Measurements from ENCODE around the gene NDST3. TPM values are rescaled to one million over a fixed set of nuclear protein-coding genes. Genes with fewer than 3 reads are reported as not detected.

NDST3 gene
- total RNA-seq, 1 experiment from 2014 or later = 0.70 TPM

DNA sequence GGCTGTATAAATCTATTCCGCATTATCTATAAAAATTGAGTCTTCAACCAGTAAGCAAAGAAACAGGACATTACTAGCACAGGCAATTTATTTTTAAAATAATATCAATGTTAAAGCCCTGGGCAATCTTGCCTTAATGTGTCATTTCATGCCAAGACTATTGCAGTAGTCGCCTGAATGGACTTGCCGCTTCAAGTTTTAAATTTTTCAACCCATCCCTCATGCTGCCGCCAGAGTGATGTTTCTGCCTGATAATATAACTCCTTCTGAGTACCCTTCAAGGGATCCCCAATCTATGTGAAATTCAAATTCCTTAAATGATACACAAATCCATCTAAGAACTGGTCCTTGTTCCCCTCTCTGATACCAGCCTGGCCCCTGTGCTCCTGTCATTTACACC, 251.6 kb downstream of the NDST3 start:
- Histone ChIP-seq H3K4me1 (ENCODE audit: insufficient read depth, low read length) (no peaks in the 10 kb centered on the region), H2BK5ac (ENCODE audit: insufficient read length, low read length) (no peak overlapping the region), H3K14ac (ENCODE audit: insufficient read depth, low read length) (no peak overlapping the region), H3K4ac (ENCODE audit: low read depth, low read length) (no peak overlapping the region), H3K4me2 (ENCODE audit: insufficient read depth, insufficient read length, low read length) (no peak overlapping the region), H3T11ph (ENCODE audit: low read length) (no peak overlapping the region), H3K23ac (ENCODE audit: insufficient read length, low read depth, low read length) (no peak overlapping the region), H2BK20ac (ENCODE audit: low read depth, low read length, poor library complexity, severe bottlenecking) (no peak overlapping the region), H3K27ac (ENCODE audit: insufficient read length, low read depth, low read length) (no peak overlapping the region), H2BK12ac (ENCODE audit: insufficient read length, low read depth, low read length) (no peak overlapping the region), H3K56ac (ENCODE audit: insufficient read length, low read depth, low read length) (no peak overlapping the region), H2AFZ (ENCODE audit: low read length) (no peak overlapping the region), H4K5ac (ENCODE audit: insufficient read length, low read depth, low read length) (no peak overlapping the region), H3K9ac (ENCODE audit: extremely low read depth, insufficient read length, low read length) (no peak overlapping the region), H4K91ac (ENCODE audit: insufficient read length, low read depth, low read length) (no peak overlapping the region), H4K20me1 (ENCODE audit: control insufficient read depth, insufficient read depth, insufficient read length) (no peaks in the 10 kb centered on the region), H2BK15ac (ENCODE audit: low read depth, low read length) (no peak overlapping the region), H3K23me2 (ENCODE audit: insufficient read length, low read depth, low read length, poor library complexity, severe bottlenecking) (no peaks in the 10 kb centered on the region), H2BK120ac (ENCODE audit: low read depth, low read length, poor library complexity, severe bottlenecking) (no peak overlapping the region), H2AK5ac (ENCODE audit: insufficient read length, low read length) (no peak overlapping the region), H4K8ac (replicated peaks; ENCODE audit: insufficient read length, low read depth, low read length) (no peak overlapping the region), H3K79me1 (ENCODE audit: insufficient read depth, low read depth, low read length, poor library complexity, severe bottlenecking) (no peaks in the 10 kb centered on the region), H3K27me3 (ENCODE audit: insufficient read depth, low read length) (no peaks in the 10 kb centered on the region), H3K79me2 (ENCODE audit: insufficient read depth, low read length) (no peaks in the 10 kb centered on the region), H3K9me3 (ENCODE audit: control insufficient read depth, low read depth, low read length) (no peaks in the 10 kb centered on the region), H3K18ac (ENCODE audit: insufficient read length, low read depth, low read length) (no peak overlapping the region)
- H3K36me3 Mint-ChIP-seq (ENCODE audit: insufficient read depth in 1 of 3, low read depth in 3 of 3) = peaks cover 0 to 10% (median 8%) of the 10 kb centered on the region in 3 experiments; a peak in 3 of 7 replicates
- no peak for DNase-seq
- no peaks in the 10 kb centered on the region for H3K27me3 Mint-ChIP-seq (ENCODE audit: low read depth)
- no peaks in the 10 kb centered on the region for H3K9me3 Mint-ChIP-seq
- TF ChIP-seq, protein P1, sequence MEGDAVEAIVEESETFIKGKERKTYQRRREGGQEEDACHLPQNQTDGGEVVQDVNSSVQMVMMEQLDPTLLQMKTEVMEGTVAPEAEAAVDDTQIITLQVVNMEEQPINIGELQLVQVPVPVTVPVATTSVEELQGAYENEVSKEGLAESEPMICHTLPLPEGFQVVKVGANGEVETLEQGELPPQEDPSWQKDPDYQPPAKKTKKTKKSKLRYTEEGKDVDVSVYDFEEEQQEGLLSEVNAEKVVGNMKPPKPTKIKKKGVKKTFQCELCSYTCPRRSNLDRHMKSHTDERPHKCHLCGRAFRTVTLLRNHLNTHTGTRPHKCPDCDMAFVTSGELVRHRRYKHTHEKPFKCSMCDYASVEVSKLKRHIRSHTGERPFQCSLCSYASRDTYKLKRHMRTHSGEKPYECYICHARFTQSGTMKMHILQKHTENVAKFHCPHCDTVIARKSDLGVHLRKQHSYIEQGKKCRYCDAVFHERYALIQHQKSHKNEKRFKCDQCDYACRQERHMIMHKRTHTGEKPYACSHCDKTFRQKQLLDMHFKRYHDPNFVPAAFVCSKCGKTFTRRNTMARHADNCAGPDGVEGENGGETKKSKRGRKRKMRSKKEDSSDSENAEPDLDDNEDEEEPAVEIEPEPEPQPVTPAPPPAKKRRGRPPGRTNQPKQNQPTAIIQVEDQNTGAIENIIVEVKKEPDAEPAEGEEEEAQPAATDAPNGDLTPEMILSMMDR (conservative IDR thresholded peaks at IDR 0.05) = no peak
- H3K27ac Mint-ChIP-seq = no peak overlapping the region
- no CpG with 5 or more reads among the region's 4 CpGs for WGBS (ENCODE audit: extremely low coverage, insufficient read length, low lambda C conversion rate)
- peaks cover 10% of the 10 kb centered on the region in 2 experiments for H3K4me1 Mint-ChIP-seq
- H3K4me3 Mint-ChIP-seq = no peak overlapping the region
